GM23248 (cell line): ENCODE results near the gene SERPINB5. TPM values are rescaled to one million over a fixed set of nuclear protein-coding genes. Genes with fewer than 3 reads are reported as not detected.
A peak's percentile ranks its signal among the peaks of the same experiment; 100 is the strongest.
"Not testable (repeated sequence)": the region's sequence is repeated elsewhere in the genome, so short reads cannot be mapped to it uniquely, and the experiment has no call there.

Source experiments
- DNase-seq: peaks from one replicate; pipeline ENCODE4 v3.0.0-alpha.2; 2015
- H2AFZ ChIP-seq: fragments of 200-600 bp; sonication (generic); 2 replicates; pipeline ENCODE4 v1.6.1; 2016; ENCODE audit warnings: antibody characterized with exemption
- H3F3A ChIP-seq: fragments of 200-600 bp; sonication (generic); 2 replicates; pipeline ENCODE4 v1.6.1; 2016; ENCODE audit warnings: mild to moderate bottlenecking, antibody characterized with exemption, mixed run types; ENCODE audit not compliant: insufficient read depth
- H3K27ac ChIP-seq: fragments of 200-600 bp; sonication (generic); 2 replicates; pipeline ENCODE4 v1.5.1; 2016; ENCODE audit warnings: mild to moderate bottlenecking
- H3K27me3 ChIP-seq: fragments of 200-600 bp; sonication (generic); replicated peaks from 2 replicates; pipeline ENCODE4 v1.6.1; 2016; ENCODE audit warnings: mild to moderate bottlenecking; ENCODE audit not compliant: insufficient read depth
- H3K36me3 ChIP-seq: fragments of 200-600 bp; sonication (generic); 2 replicates; pipeline ENCODE4 v1.6.1; 2016; ENCODE audit warnings: low read depth, mild to moderate bottlenecking
- H3K4me1 ChIP-seq: fragments of 200-600 bp; sonication (generic); 2 replicates; pipeline ENCODE4 v1.6.1; 2016; ENCODE audit warnings: mild to moderate bottlenecking; ENCODE audit not compliant: insufficient read depth
- H3K4me2 ChIP-seq: fragments of 200-600 bp; sonication (generic); one replicate; pipeline ENCODE4 v1.6.1; 2016; ENCODE audit warnings: mild to moderate bottlenecking; ENCODE audit not compliant: unreplicated experiment
- H3K4me3 ChIP-seq: fragments of 200-600 bp; sonication (generic); 2 replicates; pipeline ENCODE4 v1.5.1; 2016; ENCODE audit warnings: mild to moderate bottlenecking
- H3K79me2 ChIP-seq: fragments of 200-600 bp; sonication (generic); 2 replicates; pipeline ENCODE4 v1.6.1; 2016; ENCODE audit warnings: mild to moderate bottlenecking; ENCODE audit not compliant: insufficient read depth
- H3K9ac ChIP-seq: fragments of 200-600 bp; sonication (generic); 2 replicates; pipeline ENCODE4 v1.6.1; 2016; ENCODE audit warnings: mild to moderate bottlenecking
- H3K9me2 ChIP-seq: fragments of 200-600 bp; sonication (generic); 2 replicates; pipeline ENCODE4 v1.6.1; 2016; ENCODE audit warnings: mixed run types, mild to moderate bottlenecking, moderate library complexity; ENCODE audit not compliant: insufficient read depth
- H3K9me3 ChIP-seq: fragments of 200-600 bp; sonication (generic); one replicate; pipeline ENCODE4 v1.6.1; 2017; ENCODE audit warnings: low read depth
- H4K20me1 ChIP-seq: fragments of 200-600 bp; sonication (generic); 2 replicates; pipeline ENCODE4 v1.6.0; 2016; ENCODE audit not compliant: insufficient read depth
- EZH2 ChIP-seq: fragments of 200-600 bp; sonication (generic); IDR thresholded peaks from 2 replicates; pipeline ENCODE4 v1.6.1; 2018; ENCODE audit warnings: antibody characterized with exemption, mild to moderate bottlenecking; ENCODE audit not compliant: insufficient read depth, poor library complexity, severe bottlenecking
- EZH2phosphoT487 ChIP-seq: fragments of 200-600 bp; sonication (generic); IDR thresholded peaks from 2 replicates; pipeline ENCODE4 v1.6.1; 2018; ENCODE audit warnings: antibody characterized with exemption, moderate library complexity, mild to moderate bottlenecking, low read depth; ENCODE audit not compliant: insufficient read depth
- WGBS, 2 experiments: methylation state at CpG; one replicate each; pipeline ENCODE4 v1.1.6; 2015 to 2017; ENCODE audit warnings: low lambda C conversion rate in 2 of 2, low coverage in 1 of 2; ENCODE audit errors: missing lambda C conversion rate in 2 of 2; 5-methylcytosine and 5-hydroxymethylcytosine counted together
- in situ Hi-C: fragments of 300-500 bp; cut with MboI; formaldehyde crosslinking; loops from 2 replicates; pipeline ENCODE4 v1.15.0; 2020
- polyA plus RNA-seq: library from polyadenylated mRNA; unstranded; fragments of >200 nt; fragmentation: Nextera tagmentation; extraction: Ambion mirVana; gene quantifications from 2 replicates; pipeline ENCODE4 v1.2.1, GENCODE V29; 2016
- total RNA-seq: library from RNA; depleted of rRNA; stranded (reverse); fragments of >200 nt; shearing (Covaris generic); gene quantifications from 2 replicates; pipeline ENCODE4 v1.2.3, GENCODE V29; 2014

The SERPINB5 gene
- total and polyA plus RNA-seq, 2 experiments from 2014 or later: not detected

GRCh38 chr18:63447066-63447465 is 29.7 kb upstream of the SERPINB5 start:
- Histone ChIP-seq H3K4me1 (peaks cover 33% of the 10 kb centered on the region), H3K4me2 (no peak overlapping the region), H2AFZ (no peak overlapping the region), H3K27ac (no peak overlapping the region), H3K9ac (no peak overlapping the region), H3F3A (peaks cover 7% of the 10 kb centered on the region; the same call in 1 of the 2 replicates), H3K9me2 (no peaks in the 10 kb centered on the region), H3K4me3 (no peak overlapping the region), H4K20me1 (no peaks in the 10 kb centered on the region), H3K27me3 (no peaks in the 10 kb centered on the region), H3K36me3 (no peaks in the 10 kb centered on the region), H3K79me2 (no peaks in the 10 kb centered on the region), H3K9me3 (no peaks in the 10 kb centered on the region)
- no peak for DNase-seq
- 94 to 95% methylated on average over 5 of the region's 5 CpGs for WGBS, 2 experiments
- in situ Hi-C loops: no loop called here
- no peak for TF ChIP-seq EZH2
- TF ChIP-seq EZH2phosphoT487: no peak

- Histone ChIP-seq H3K27ac (no peak overlapping the region), H3K27me3 (no peaks in the 10 kb centered on the region), H4K20me1 (no peaks in the 10 kb centered on the region), H3K9me2 (no peaks in the 10 kb centered on the region), H3K9ac (no peak overlapping the region), H3K4me1 (peaks cover 40% of the 10 kb centered on the region), H3K4me3 (no peak overlapping the region), H2AFZ (peak overlapping the region; percentile 65), H3K4me2 (peak overlapping the region; percentile 14), H3K9me3 (no peaks in the 10 kb centered on the region), H3K36me3 (no peaks in the 10 kb centered on the region), H3K79me2 (no peaks in the 10 kb centered on the region), H3F3A (peaks cover 15% of the 10 kb centered on the region; the same call in 1 of the 2 replicates)
- TF ChIP-seq EZH2: no peak
- TF ChIP-seq EZH2phosphoT487: no peak
- 59 to 61% methylated on average over 4 of the region's 4 CpGs for WGBS, 2 experiments
- DNase-seq: peak; percentile 52
- in situ Hi-C loops: no loop called here
Observed at GRCh38 chr18:63449426-63449825, 27.3 kb upstream of the SERPINB5 start.

- Histone ChIP-seq H3K27me3 (no peaks in the 10 kb centered on the region), H3K4me2 (no peak overlapping the region), H4K20me1 (no peaks in the 10 kb centered on the region), H3K4me1 (peaks cover 34% of the 10 kb centered on the region), H3F3A (0 out of 2 replicates have a peak, but pooled peaks cover 15% of the 10 kb centered on the region), H3K79me2 (no peaks in the 10 kb centered on the region), H3K9me3 (no peaks in the 10 kb centered on the region), H3K9me2 (no peaks in the 10 kb centered on the region), H3K36me3 (no peaks in the 10 kb centered on the region), H2AFZ (peak overlapping the region; percentile 12; the same call in 1 of the 2 replicates), H3K27ac (peak overlapping the region; percentile 38), H3K9ac (no peak overlapping the region), H3K4me3 (no peak overlapping the region)
- no peak for TF ChIP-seq EZH2phosphoT487
- no peak for TF ChIP-seq EZH2
- in situ Hi-C loops: no loop called here
- peak; percentile 66 for DNase-seq
- 21 to 38% methylated on average over 9 of the region's 9 CpGs for WGBS, 2 experiments
Observed at GRCh38 chr18:63451799-63452660, 24.7 kb upstream of the SERPINB5 start.

DNA sequence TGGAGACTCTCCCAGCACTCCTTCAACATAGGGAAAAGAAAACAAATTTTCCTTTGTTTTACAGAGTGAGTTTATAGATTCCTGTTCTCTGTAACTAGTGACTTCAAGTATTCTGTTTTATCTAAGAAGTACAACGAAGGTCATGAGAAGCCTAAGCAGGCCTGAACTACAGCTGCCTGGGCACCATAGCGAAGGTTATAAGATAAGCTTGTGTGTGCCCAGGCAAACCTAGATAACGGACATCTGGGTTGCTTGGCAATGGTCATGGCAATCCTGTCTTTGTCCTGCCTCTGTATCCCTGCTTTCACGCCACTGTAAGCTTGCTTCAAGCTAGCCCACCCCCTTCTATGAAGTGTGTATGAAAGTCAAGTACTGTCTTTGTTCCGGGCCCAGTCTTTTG is 24.0 kb upstream of the SERPINB5 start:
- WGBS, 2 experiments: 93 to 98% methylated on average over 5 of the region's 5 CpGs
- in situ Hi-C loops: not testable (repeated sequence)

More for the DNA sequence above, 24.0 kb upstream of the SERPINB5 start:
- not testable (repeated sequence) for H3K79me2 ChIP-seq, H3K4me3 ChIP-seq, H3K36me3 ChIP-seq, H3K27me3 ChIP-seq, H4K20me1 ChIP-seq, DNase-seq, H3K9ac ChIP-seq, H3K9me3 ChIP-seq, H3K4me2 ChIP-seq, H3K9me2 ChIP-seq
- H3F3A ChIP-seq: 0 out of 2 replicates have a peak, but pooled peaks cover 15% of the 10 kb centered on the region
- H2AFZ ChIP-seq: peak overlapping the region; percentile 12; the same call in 1 of the 2 replicates
- peaks cover 34% of the 10 kb centered on the region for H3K4me1 ChIP-seq
- peak overlapping the region; percentile 38; the same call in 1 of the 2 replicates for H3K27ac ChIP-seq
